ENCODE results near the gene CDS2. TPM values are rescaled to one million over a fixed set of nuclear protein-coding genes. Genes with fewer than 3 reads are reported as not detected.

The CDS2 gene
- total RNA-seq, 2 donors from 2014 or later, result 53.8 to 70.5 TPM

- Mint-ChIP-seq H3K4me3 (no peak overlapping the region), H3K27me3 (no peaks in the 10 kb centered on the region), H3K27ac (no peak overlapping the region), H3K9me3 (no peaks in the 10 kb centered on the region), H3K36me3 (ENCODE audit: low read depth) (no peaks in the 10 kb centered on the region), H3K4me1 (no peaks in the 10 kb centered on the region)
- no peak for ATAC-seq (replicated peaks)
Observed at GRCh38 chr20:5214826-5215225, 88.0 kb downstream of the CDS2 start.

- no peaks in the 10 kb centered on the region for H3K9me3 Mint-ChIP-seq
- no peaks in the 10 kb centered on the region for H3K27me3 Mint-ChIP-seq
- H3K4me3 Mint-ChIP-seq, result no peak overlapping the region
- no peak overlapping the region for H3K27ac Mint-ChIP-seq
- no peaks in the 10 kb centered on the region for H3K36me3 Mint-ChIP-seq (ENCODE audit: low read depth)
- ATAC-seq (replicated peaks), result no peak
- H3K4me1 Mint-ChIP-seq, result no peaks in the 10 kb centered on the region
Observed at GRCh38 chr20:5215672-5216304, 89.0 kb downstream of the CDS2 start.

GRCh38 chr20:5216663-5217062 lies 89.9 kb downstream of the CDS2 start:
- Mint-ChIP-seq H3K4me3 (no peak overlapping the region), H3K4me1 (no peaks in the 10 kb centered on the region), H3K27me3 (no peaks in the 10 kb centered on the region), H3K9me3 (no peaks in the 10 kb centered on the region), H3K27ac (no peak overlapping the region), H3K36me3 (ENCODE audit: low read depth) (no peaks in the 10 kb centered on the region)
- ATAC-seq (replicated peaks), result no peak

GRCh38 chr20:5217616-5218015 lies 90.8 kb downstream of the CDS2 start:
- no peaks in the 10 kb centered on the region for H3K36me3 Mint-ChIP-seq (ENCODE audit: low read depth)
- no peak for ATAC-seq (replicated peaks)
- no peak overlapping the region for H3K4me3 Mint-ChIP-seq
- no peaks in the 10 kb centered on the region for H3K27me3 Mint-ChIP-seq
- H3K9me3 Mint-ChIP-seq, result no peaks in the 10 kb centered on the region
- no peaks in the 10 kb centered on the region for H3K4me1 Mint-ChIP-seq
- H3K27ac Mint-ChIP-seq, result no peak overlapping the region

GRCh38 chr20:5220321-5221060 lies 93.7 kb downstream of the CDS2 start:
- Mint-ChIP-seq H3K27me3 (no peaks in the 10 kb centered on the region), H3K4me1 (peaks cover 5% of the 10 kb centered on the region), H3K4me3 (no peak overlapping the region), H3K9me3 (no peaks in the 10 kb centered on the region), H3K36me3 (ENCODE audit: low read depth) (no peaks in the 10 kb centered on the region), H3K27ac (no peak overlapping the region)
- ATAC-seq (replicated peaks), result no peak

- Mint-ChIP-seq H3K27me3 (no peaks in the 10 kb centered on the region), H3K27ac (no peak overlapping the region), H3K9me3 (no peaks in the 10 kb centered on the region), H3K36me3 (ENCODE audit: low read depth) (no peaks in the 10 kb centered on the region), H3K4me1 (peaks cover 5% of the 10 kb centered on the region), H3K4me3 (no peak overlapping the region)
- no peak for ATAC-seq (replicated peaks)
Observed at GRCh38 chr20:5221061-5221430, 94.2 kb downstream of the CDS2 start.

GRCh38 chr20:5222919-5223634 lies 96.3 kb downstream of the CDS2 start:
- no peak overlapping the region for H3K4me3 Mint-ChIP-seq
- ATAC-seq (replicated peaks), result peak; percentile 72
- no peaks in the 10 kb centered on the region for H3K27me3 Mint-ChIP-seq
- peaks cover 5% of the 10 kb centered on the region for H3K4me1 Mint-ChIP-seq
- no peak overlapping the region for H3K27ac Mint-ChIP-seq
- H3K36me3 Mint-ChIP-seq (ENCODE audit: low read depth), result no peaks in the 10 kb centered on the region
- H3K9me3 Mint-ChIP-seq, result no peaks in the 10 kb centered on the region

- H3K27me3 Mint-ChIP-seq, result peaks cover 12% of the 10 kb centered on the region
- no peaks in the 10 kb centered on the region for H3K4me1 Mint-ChIP-seq
- no peaks in the 10 kb centered on the region for H3K36me3 Mint-ChIP-seq (ENCODE audit: low read depth)
- H3K9me3 Mint-ChIP-seq, result no peaks in the 10 kb centered on the region
- no peak for ATAC-seq (replicated peaks)
- H3K27ac Mint-ChIP-seq, result no peak overlapping the region
- no peak overlapping the region for H3K4me3 Mint-ChIP-seq
Observed at GRCh38 chr20:5230544-5230943, 103.7 kb downstream of the CDS2 start.

GRCh38 chr20:5234158-5234557 lies 107.3 kb downstream of the CDS2 start:
- no peak overlapping the region for H3K27ac Mint-ChIP-seq
- H3K9me3 Mint-ChIP-seq, result peaks cover 4% of the 10 kb centered on the region
- no peaks in the 10 kb centered on the region for H3K4me1 Mint-ChIP-seq
- no peak overlapping the region for H3K4me3 Mint-ChIP-seq
- peaks cover 34% of the 10 kb centered on the region for H3K27me3 Mint-ChIP-seq
- ATAC-seq (replicated peaks), result no peak
- no peaks in the 10 kb centered on the region for H3K36me3 Mint-ChIP-seq (ENCODE audit: low read depth)

GRCh38 chr20:5234978-5235377 lies 108.2 kb downstream of the CDS2 start:
- H3K27ac Mint-ChIP-seq, result no peak overlapping the region
- no peaks in the 10 kb centered on the region for H3K4me1 Mint-ChIP-seq
- H3K27me3 Mint-ChIP-seq, result peaks cover 36% of the 10 kb centered on the region
- no peaks in the 10 kb centered on the region for H3K36me3 Mint-ChIP-seq (ENCODE audit: low read depth)
- H3K4me3 Mint-ChIP-seq, result no peak overlapping the region
- no peak for ATAC-seq (replicated peaks)
- peaks cover 4% of the 10 kb centered on the region for H3K9me3 Mint-ChIP-seq

Other genes with a start within 250 kb of the CDS2 start
- gene SLC23A2, start 125.5 kb upstream of the CDS2 start, total RNA-seq, result 10 to 100 TPM in 1 of 2 donors, 1 to 10 TPM in 1; 9.0 to 17.2 TPM
- 10 to 100 TPM; 50.6 to 64.2 TPM for gene TMEM230, start 13.9 kb upstream of the CDS2 start, total RNA-seq
- 100 to 1,000 TPM; 346 to 572 TPM for gene PCNA, start 7.0 kb upstream of the CDS2 start, total RNA-seq
- not detected for gene PROKR2, start 189.9 kb downstream of the CDS2 start, total RNA-seq

Data from activated T-helper 17 cell treated with anti-CD3 and anti-CD28 coated beads, Interleukin-2, amount 50 U/mL, for 72 hours (primary cell).